Fibroblast of skin of left biceps (primary cell): ENCODE data around the gene C19orf33.
A peak's percentile ranks its signal among the peaks of the same experiment; 100 is the strongest.

ENCODE experiments used
- DNase-seq, 2 experiments: peaks; one replicate each; pipeline ENCODE4 v3.0.0-alpha.2; 2013; ENCODE audit warnings: low read depth in 2 of 2

The C19orf33 gene

DNA sequence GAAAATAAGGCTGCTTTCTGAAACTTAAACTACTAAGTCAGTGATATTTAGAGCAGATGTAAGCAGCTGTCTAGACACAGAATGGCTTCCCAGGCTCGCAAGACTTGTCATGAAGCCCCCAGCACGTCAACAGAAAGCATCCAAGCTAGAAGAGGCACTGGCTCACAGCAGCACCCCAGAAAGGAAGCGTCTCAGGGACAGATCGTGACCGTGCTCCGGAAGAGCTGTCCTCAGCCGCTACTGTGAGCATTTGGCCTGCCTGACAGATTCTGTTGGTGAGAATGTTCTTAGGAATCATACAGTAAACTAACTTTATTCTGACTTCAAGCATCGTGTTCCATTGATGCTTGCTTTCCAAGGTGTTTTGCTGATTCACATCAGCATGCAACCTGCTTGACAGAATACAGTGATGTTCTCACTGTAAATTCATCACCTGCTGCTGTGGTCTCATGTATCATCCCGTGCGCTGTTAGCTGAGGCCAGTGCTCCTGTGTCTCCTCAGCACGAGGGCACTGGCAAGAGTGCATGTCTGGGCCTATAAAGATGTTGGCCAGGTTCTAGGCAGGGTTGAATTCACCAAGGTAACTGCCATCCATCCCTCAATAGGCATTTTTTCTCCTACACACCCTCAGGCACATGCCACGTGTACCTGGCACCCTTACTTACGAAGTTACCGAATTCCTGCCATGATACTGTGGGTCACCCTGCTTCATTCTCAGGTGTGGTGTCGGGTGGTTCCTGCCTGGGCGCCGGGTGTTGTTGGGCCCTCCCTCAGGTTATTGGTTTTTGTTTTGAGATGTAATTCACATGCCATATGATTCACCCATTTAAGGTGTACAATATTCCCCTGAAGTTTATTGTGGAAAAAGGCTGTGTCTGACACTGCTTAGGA lies 23.8 kb upstream of the C19orf33 start:
- DNase-seq, result no peak

- DNase-seq, result no peak
These were observed 22.1 kb upstream of the C19orf33 start for GRCh38 chr19:38281811-38282566.

DNA sequence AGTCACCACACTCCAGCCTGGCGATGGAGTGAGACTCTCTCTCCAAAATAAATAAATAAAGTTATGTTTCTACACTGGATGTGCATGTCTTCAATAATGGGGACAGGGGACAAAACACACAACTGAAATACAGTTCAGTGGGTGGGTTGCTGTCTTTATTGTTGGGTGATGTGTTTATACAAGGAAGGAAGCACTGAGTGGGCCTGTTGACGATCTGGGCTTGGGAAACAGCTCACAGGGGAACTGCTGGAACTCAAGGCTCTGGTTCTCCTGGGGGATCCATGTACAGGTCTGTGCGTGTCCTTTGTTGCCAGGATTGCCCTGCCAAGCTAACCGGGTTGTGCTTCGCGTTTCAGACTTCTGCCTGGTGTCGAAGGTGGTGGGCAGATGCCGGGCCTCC lies 20.8 kb upstream of the C19orf33 start:
- DNase-seq, result no peak

- no peak for DNase-seq
These were observed 19.6 kb upstream of the C19orf33 start for GRCh38 chr19:38284422-38284821.

- no peak for DNase-seq
These were observed 18.5 kb upstream of the C19orf33 start for GRCh38 chr19:38285567-38285966.

GRCh38 chr19:38287604-38288003 lies 16.4 kb upstream of the C19orf33 start:
- no peak for DNase-seq

DNA sequence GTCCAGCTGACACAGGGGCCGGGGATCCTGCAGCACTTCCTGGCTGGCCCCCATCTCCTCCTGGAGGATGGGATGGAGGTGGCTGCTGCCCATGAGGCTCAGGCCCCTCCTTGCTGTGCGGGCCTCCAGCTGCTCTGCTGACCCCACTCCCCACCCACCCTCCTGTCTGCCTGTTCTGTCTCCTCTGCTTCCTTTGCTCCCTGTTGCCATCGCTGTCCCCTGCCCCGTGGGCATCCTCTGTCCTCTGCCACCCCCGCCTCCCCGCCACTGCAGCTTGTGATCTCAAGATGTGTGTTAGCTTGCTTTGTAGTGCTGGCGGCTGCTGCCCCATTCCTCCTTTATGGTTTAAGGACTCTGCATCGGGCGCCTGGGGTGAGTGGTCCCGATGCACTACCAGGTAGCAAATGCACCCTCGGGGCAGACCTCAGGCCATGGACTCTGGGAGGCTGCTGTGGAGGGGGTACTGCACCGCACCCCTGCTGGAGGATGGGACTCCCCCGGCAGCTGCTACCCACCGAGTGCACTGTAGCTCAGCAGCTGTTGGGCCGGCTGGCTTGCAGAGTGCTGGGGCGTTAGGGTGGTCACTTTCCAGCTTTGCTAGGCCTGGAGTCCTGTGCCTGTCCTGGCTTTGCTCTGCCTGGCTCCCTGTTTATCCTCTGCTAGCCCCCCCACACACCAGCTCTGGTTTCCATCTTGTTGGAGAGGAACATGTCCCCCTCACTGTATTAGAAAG lies 15.8 kb upstream of the C19orf33 start:
- DNase-seq, result no peak

GRCh38 chr19:38289955-38290354 lies 14.1 kb upstream of the C19orf33 start:
- no peak for DNase-seq

GRCh38 chr19:38290631-38291147 lies 13.4 kb upstream of the C19orf33 start:
- peak; percentile 35 to 36 for DNase-seq

- no peak for DNase-seq
These were observed 12.2 kb upstream of the C19orf33 start for GRCh38 chr19:38291855-38292254.

GRCh38 chr19:38293281-38293680 lies 10.8 kb upstream of the C19orf33 start:
- DNase-seq, result no peak

GRCh38 chr19:38294090-38294489 lies 10.0 kb upstream of the C19orf33 start:
- DNase-seq, result no peak

DNA sequence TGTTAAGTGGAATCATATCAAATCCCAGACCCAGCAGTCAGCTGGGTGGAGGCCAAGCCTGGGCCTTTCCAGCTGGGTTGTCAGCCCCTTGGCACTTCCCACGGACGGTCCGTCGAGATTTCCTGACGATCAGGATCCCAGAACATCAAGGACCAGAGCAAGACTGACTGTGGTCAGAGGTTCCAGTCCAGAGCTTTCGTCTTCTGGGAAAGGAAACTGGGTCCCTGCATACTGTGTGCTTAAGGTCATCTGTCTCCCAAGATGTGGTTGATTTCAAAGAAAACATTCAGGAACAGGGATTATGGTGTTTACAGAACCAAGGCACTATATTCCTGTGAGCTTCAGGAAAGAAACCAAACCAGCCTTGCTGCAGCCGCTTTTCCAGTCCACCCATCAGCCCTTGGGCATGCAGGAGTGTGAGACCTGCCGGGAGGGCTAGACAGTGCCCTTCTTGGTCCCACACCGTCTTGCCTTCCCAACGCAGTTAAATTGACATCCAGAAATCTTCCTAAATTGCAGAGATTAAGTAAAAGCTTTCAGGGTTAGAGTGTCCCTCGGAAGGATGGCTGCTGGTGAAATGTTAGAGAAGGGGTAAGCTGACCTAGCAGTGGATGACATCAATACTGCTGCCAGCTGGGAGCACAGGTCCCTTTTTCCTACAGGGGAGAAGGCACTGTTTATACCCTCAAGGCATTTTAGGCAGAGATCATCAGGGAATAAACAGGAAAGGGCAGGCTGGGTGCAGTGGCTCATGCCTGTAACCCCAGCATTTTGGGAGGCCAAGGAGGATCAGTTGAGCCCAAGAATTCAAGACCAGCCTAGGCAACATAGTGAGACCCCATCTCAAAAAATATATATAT lies 5.0 kb upstream of the C19orf33 start:
- no peak for DNase-seq

- DNase-seq, result no peak
These were observed 358 bp downstream of the C19orf33 start for GRCh38 chr19:38304352-38304865.

- no peak for DNase-seq
These were observed 897 bp downstream of the C19orf33 start for GRCh38 chr19:38304866-38305429.

DNA sequence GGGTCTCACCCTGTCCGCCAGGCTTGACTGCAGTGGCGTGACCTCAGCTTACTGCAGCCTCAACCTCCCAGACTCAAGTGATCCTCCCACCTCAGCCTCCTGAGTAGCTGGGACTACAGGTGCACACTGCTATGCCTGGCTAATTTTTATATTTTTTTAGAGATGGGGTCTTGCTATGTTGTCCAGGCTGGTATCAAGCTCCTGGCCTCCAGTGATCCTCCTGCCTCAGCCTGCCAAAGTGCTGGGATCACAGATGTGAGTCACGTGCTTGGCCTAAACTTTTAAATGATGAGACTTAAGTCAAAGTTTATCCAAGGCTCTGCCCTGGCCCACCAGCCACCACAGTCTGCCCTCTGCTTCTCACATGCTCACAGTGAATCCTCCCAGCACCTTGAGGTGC lies 2.2 kb downstream of the C19orf33 start:
- DNase-seq, result no peak

DNA sequence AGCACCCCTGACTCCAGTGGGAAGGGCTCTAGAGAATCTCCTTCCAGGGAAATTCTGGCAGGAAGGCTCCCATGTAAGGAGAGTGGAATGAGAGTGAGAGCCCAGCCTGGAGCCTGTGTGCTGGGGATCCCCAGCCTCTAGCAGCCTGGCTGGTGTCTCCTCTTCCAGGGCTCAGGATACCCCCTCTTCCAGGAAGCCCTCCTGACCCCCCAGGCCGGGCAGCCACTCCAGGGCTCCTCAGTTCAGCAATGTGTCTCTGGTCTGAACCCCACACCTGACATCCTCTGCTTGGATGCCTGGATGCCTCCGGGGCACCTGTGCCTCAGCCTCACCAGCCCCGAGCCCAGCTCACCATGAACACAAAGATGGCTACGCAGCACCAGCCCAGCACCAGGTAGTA lies 3.0 kb downstream of the C19orf33 start:
- no peak for DNase-seq

GRCh38 chr19:38307597-38307996 lies 3.5 kb downstream of the C19orf33 start:
- DNase-seq, result no peak

DNA sequence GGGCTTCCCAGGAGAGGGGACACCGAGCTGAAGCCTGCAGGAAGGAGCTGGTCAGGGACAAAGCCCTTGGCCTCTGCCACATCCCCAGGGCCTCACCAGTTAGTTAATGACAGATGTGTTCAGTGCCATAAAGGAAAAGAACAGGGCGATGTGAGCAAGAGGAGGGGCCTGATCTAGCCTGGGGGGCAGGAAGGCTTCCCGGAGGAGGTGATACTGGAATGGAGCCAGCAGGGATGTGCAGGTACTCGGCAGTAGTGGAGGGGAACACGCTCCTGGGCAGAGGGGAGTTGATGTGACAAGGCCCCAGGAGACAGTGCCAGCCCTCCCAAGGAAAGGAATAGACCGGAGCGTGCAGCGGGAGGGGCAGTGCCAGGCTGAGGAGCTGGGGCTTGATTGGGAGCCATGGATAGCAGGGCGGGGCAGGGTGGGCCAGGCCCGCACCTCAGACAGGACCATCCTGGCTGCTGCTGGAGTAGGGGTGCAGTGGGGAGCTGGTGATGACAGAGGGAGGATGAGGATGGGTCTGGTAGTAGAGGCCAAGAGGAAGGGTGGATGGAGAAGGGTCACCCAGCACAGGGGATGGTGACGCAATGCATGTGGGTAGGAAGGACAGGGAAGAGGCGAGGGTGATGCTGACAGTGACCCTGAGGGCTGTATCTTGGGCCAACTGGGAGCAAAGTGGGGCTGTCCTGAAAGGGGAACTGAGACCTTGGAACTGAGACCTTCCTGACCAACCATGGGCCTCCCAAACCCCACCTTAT lies 4.1 kb downstream of the C19orf33 start:
- no peak for DNase-seq
